ENCODE results near the gene GLTP. TPM values are rescaled to one million over a fixed set of nuclear protein-coding genes. Genes with fewer than 3 reads are reported as not detected.

The GLTP gene
- total RNA-seq, 4 donors from 2014 or later = 35.6 to 287 (median 167) TPM

- H3K9me3 ChIP-seq = no peaks in the 10 kb centered on the region
- no peaks in the 10 kb centered on the region for H3K27me3 ChIP-seq
- H3K36me3 ChIP-seq = no peaks in the 10 kb centered on the region
- intact Hi-C loops (cut with DNase I; ENCODE audit: low total_unique reads) = no loop called here
- in situ Hi-C loops (cut with MboI; ENCODE audit: low pct_ligation_motif_present in 1 of 4, low pct_unique_long_range_greater_than_20kb in 1 of 4, low sequenced_read_pairs in 3 of 4) = loop anchor here in 1 of 4 donors (10.0 kb wide), 1 partner anchor 84 kb away; no protein-coding TSS in a partner anchor
- peaks cover 0 to 9% (median 4%) of the 10 kb centered on the region in 4 donors for H3K4me1 ChIP-seq
- TF ChIP-seq CTCF (IDR thresholded peaks at IDR 0.05) (no peak), POLR2A (IDR thresholded peaks at IDR 0.05) (no peak), EP300 (IDR thresholded peaks at IDR 0.05; ENCODE audit: low read depth) (no peak), POLR2AphosphoS5 (IDR thresholded peaks at IDR 0.05) (no peak)
- no peak overlapping the region for H3K4me3 ChIP-seq
- no peak for DNase-seq
- 31 to 51% methylated on average over 4 to 12 of the region's 12 CpGs for WGBS, 2 donors (ENCODE audit: low coverage in 1 of 2)
- peak overlapping the region; percentile 29 to 57 (median 41) for H3K27ac ChIP-seq
Observed at GRCh38 chr12:109888179-109889020, 8.1 kb upstream of the GLTP start.

DNA sequence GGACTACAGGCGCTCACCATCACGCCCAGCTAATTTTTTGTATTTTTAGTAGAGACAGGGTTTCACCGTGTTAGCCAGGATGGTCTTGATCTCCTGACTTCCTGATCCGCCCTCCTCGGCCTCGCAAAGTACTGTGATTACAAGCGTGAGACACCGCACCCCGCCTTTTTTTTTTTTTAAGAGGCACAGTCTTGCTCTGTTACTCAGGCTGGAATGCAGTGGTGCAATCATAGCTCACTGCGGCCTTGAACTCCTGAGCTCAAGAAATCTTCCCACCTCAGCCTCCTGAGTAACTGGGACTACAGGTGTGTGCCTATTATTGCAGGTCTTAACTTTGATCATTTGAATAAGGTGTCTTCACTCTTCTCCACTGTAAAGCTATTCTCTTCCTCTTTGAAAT, 5.3 kb upstream of the GLTP start:
- in situ Hi-C loops (cut with MboI; ENCODE audit: low pct_ligation_motif_present in 1 of 4, low pct_unique_long_range_greater_than_20kb in 1 of 4, low sequenced_read_pairs in 3 of 4) = loop anchor here in 1 of 4 donors (10.0 kb wide), 1 partner anchor 81 kb away; no protein-coding TSS in a partner anchor
- Histone ChIP-seq H3K4me1 (peaks cover 0 to 14% (median 10%) of the 10 kb centered on the region in 4 donors), H3K4me3 (no peak overlapping the region), H3K9me3 (no peaks in the 10 kb centered on the region), H3K36me3 (no peaks in the 10 kb centered on the region), H3K27ac (no peak overlapping the region), H3K27me3 (no peaks in the 10 kb centered on the region)
- intact Hi-C loops (cut with DNase I; ENCODE audit: low total_unique reads) = no loop called here
- DNase-seq = no peak
- WGBS, 2 donors (ENCODE audit: low coverage in 1 of 2) = 54% methylated on average over 10 of the region's 10 CpGs; no CpG with 5 or more reads in 1 of the 2 donors
- no peak for TF ChIP-seq CTCF (IDR thresholded peaks at IDR 0.05)
- TF ChIP-seq POLR2A (IDR thresholded peaks at IDR 0.05) = no peak
- no peak for TF ChIP-seq EP300 (IDR thresholded peaks at IDR 0.05; ENCODE audit: low read depth)
- TF ChIP-seq POLR2AphosphoS5 (IDR thresholded peaks at IDR 0.05) = no peak

DNA sequence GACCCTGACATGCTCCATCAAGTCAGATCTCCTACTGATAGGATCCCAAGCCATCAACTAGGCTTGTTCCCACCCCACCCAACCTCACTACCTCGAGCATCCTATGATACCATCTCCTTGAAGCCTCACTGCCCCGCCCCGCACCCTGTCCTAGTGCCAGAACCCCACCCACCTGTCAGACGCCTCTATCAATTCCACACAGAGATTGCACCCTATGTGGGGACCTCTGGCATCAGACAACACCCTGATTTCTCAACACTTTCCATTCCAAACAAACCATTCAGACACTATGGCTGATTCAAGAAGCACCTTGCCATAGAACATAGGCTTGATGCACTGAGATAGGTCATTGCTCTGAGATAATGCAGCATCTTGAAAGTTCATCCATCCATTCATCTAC, 3.1 kb upstream of the GLTP start:
- H3K4me3 ChIP-seq = no peak overlapping the region
- DNase-seq = no peak
- intact Hi-C loops (cut with DNase I; ENCODE audit: low total_unique reads) (no loop called here), in situ Hi-C loops (cut with MboI; ENCODE audit: low pct_ligation_motif_present in 1 of 4, low pct_unique_long_range_greater_than_20kb in 1 of 4, low sequenced_read_pairs in 3 of 4) (loop anchor here in 1 of 4 donors (10.0 kb wide), 1 partner anchor 79 kb away; no protein-coding TSS in a partner anchor)
- H3K9me3 ChIP-seq = no peaks in the 10 kb centered on the region
- H3K27me3 ChIP-seq = no peaks in the 10 kb centered on the region
- no peaks in the 10 kb centered on the region for H3K36me3 ChIP-seq
- no peak for TF ChIP-seq EP300 (IDR thresholded peaks at IDR 0.05; ENCODE audit: low read depth)
- H3K27ac ChIP-seq = no peak overlapping the region
- 49 to 52% methylated on average over 4 of the region's 4 CpGs for WGBS, 2 donors (ENCODE audit: low coverage in 1 of 2)
- H3K4me1 ChIP-seq = peaks cover 7 to 28% (median 22%) of the 10 kb centered on the region in 4 donors

DNA sequence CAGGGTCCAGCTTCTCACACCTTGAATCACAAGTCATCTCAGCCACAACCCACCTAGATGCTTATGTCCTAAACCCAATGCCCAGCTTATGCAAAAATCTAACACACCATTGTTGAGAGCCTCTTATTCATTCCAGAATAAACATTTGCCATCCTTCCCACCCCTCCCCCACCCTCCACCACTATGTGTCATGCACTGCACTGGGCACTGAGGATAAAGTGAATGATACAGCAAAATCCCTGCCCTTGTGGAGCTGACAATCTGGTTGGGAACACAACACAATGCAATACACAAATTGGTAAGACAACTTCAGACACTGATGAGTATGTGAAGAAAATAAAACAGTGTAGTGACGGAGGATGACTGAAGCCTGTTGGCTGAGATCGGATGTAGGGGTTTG, 1.4 kb upstream of the GLTP start:
- TF ChIP-seq POLR2A (IDR thresholded peaks at IDR 0.05) = no peak
- no peak for TF ChIP-seq POLR2AphosphoS5 (IDR thresholded peaks at IDR 0.05)
- peaks cover 15 to 35% (median 25%) of the 10 kb centered on the region in 4 donors for H3K4me1 ChIP-seq
- intact Hi-C loops (cut with DNase I; ENCODE audit: low total_unique reads) (no loop called here), in situ Hi-C loops (cut with MboI; ENCODE audit: low pct_ligation_motif_present in 1 of 4, low pct_unique_long_range_greater_than_20kb in 1 of 4, low sequenced_read_pairs in 3 of 4) (loop anchor here in 1 of 4 donors (10.0 kb wide), 1 partner anchor 77 kb away; no protein-coding TSS in a partner anchor)
- DNase-seq = no peak
- no peaks in the 10 kb centered on the region for H3K36me3 ChIP-seq
- 84 to 100% methylated on average over 1 to 2 of the region's 2 CpGs for WGBS, 2 donors (ENCODE audit: low coverage in 1 of 2)
- no peaks in the 10 kb centered on the region for H3K27me3 ChIP-seq
- H3K27ac ChIP-seq = no peak overlapping the region
- no peaks in the 10 kb centered on the region for H3K9me3 ChIP-seq
- H3K4me3 ChIP-seq = no peak overlapping the region

DNA sequence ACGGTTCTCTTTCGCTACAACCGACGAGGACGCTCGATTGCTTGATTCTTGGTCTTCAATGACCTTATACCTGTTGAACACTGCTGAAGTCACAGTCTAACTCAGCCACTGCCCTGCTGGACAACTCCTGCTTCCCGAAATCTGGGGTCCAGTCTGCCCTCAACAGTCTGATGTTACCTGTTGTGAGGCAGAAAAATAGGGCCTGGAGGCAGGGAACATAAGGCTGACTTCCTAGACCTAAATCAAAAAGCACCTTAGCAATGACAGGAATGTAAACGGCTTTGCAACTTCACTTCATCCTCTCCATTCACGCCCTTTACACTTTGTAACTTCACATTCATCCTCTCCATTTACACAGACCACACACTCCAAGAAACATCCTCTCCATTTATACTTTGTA, 597 bp upstream of the GLTP start:
- peaks cover 19 to 43% (median 31%) of the 10 kb centered on the region in 4 donors for H3K4me1 ChIP-seq
- peak in 1 of 5 experiments; percentile 9 for TF ChIP-seq CTCF (IDR thresholded peaks at IDR 0.05)
- no peak for TF ChIP-seq POLR2AphosphoS5 (IDR thresholded peaks at IDR 0.05)
- TF ChIP-seq POLR2A (IDR thresholded peaks at IDR 0.05) = no peak
- H3K36me3 ChIP-seq = no peaks in the 10 kb centered on the region
- in situ Hi-C loops (cut with MboI; ENCODE audit: low pct_ligation_motif_present in 1 of 4, low pct_unique_long_range_greater_than_20kb in 1 of 4, low sequenced_read_pairs in 3 of 4) (loop anchor here in 1 of 4 donors (10.0 kb wide), 1 partner anchor 76 kb away; no protein-coding TSS in a partner anchor), intact Hi-C loops (cut with DNase I; ENCODE audit: low total_unique reads) (loop anchor here (1.0 kb wide), 1 partner anchor 76 kb away; no protein-coding TSS in a partner anchor)
- no peaks in the 10 kb centered on the region for H3K27me3 ChIP-seq
- peak overlapping the region; percentile 30 to 91 (median 72) for H3K4me3 ChIP-seq
- DNase-seq = no peak
- H3K27ac ChIP-seq = peak overlapping the region; percentile 42 to 83 (median 75)
- 8% methylated on average over 3 to 9 of the region's 9 CpGs for WGBS, 2 donors (ENCODE audit: low coverage in 1 of 2)
- H3K9me3 ChIP-seq = no peaks in the 10 kb centered on the region
